LNCaP clone FGC (cell line): ENCODE measurements around the gene OLIG2.

Source experiments
- DNase-seq: peaks from one replicate; pipeline ENCODE4 v3.0.0-alpha.2; 2011; ENCODE audit warnings: low read depth
- H3K4me3 ChIP-seq: 2 replicates; pipeline ENCODE4 v1.5.1; 2011; ENCODE audit warnings: mild to moderate bottlenecking, low read depth, low read length, control low read depth
- CTCF ChIP-seq: IDR thresholded peaks from 2 replicates; pipeline ENCODE4 v1.5.1; 2012; ENCODE audit warnings: mild to moderate bottlenecking; ENCODE audit not compliant: control insufficient read depth, insufficient read depth; ENCODE audit errors: extremely low read depth

Gene OLIG2

DNA sequence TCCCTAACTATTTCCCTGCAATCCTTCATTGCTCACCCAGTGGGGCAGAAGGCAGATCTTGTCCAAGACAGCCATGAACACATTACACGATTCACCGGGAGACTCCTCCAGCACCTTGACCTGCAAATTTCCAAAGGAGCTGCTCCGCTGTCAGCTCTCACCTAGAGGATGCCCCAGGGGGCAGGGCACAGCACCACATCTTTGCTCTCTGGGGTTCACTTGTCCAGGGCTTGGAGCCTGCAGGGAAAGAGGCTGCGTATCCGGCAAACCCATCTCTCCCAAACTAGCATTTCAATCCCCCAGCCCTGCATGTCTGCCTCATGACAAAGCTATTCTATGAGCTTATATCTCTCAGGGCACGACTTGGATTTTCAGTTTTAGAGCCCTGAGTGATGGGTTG is 35.1 kb upstream of the OLIG2 start:
- DNase-seq, result no peak
- no peak for TF ChIP-seq CTCF
- H3K4me3 ChIP-seq, result no peak overlapping the region

- H3K4me3 ChIP-seq, result no peak overlapping the region
- no peak for DNase-seq
- no peak for TF ChIP-seq CTCF
Measured at GRCh38 chr21:32991361-32991760, 34.4 kb upstream of the OLIG2 start.

DNA sequence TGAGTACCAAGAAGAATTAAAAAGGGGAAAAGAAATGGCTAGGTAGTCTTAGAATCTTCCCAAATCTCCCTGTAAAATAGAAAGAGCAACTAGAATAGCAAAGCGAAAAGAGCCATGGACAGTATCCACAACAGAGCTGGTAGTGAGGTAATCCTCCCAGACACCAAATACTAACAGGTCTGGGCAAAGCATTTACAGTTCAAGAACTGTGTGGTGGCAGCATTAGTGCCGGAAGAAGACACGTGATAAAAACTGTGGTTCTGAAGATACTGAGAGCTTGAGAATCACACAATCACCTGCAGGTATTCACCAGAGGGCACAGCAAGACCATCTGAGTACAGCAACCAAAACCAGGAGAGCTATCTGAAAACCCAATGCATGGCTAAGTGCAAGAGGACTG is 31.8 kb upstream of the OLIG2 start:
- TF ChIP-seq CTCF, result no peak
- no peak overlapping the region for H3K4me3 ChIP-seq
- DNase-seq, result no peak

- no peak overlapping the region for H3K4me3 ChIP-seq
- peak; percentile 43 for TF ChIP-seq CTCF
- DNase-seq, result no peak
Measured at GRCh38 chr21:32994305-32994704, 31.4 kb upstream of the OLIG2 start.

DNA sequence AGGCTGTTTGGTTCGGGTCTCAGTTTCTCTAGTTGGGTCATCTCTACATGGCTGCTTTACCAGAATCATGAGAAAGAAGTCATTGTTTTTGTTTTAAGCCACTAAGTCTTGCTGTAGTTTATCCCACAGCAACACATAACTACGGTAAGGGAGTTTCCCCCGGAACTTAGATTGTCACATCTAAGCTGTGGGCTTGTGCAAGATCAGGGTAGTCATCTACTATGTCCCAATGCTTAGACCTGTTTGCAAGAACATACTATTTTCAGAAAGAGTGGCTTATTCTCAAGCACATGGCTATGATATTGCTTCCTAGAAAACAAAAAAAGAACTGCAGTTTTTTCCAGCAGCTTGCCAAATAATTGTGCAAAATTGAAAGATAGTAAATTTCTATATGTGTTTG is 18.0 kb upstream of the OLIG2 start:
- no peak for DNase-seq
- TF ChIP-seq CTCF, result no peak
- no peak overlapping the region for H3K4me3 ChIP-seq

GRCh38 chr21:33008333-33009051 is 17.2 kb upstream of the OLIG2 start:
- DNase-seq, result no peak
- no peak for TF ChIP-seq CTCF
- H3K4me3 ChIP-seq, result no peak overlapping the region

DNA sequence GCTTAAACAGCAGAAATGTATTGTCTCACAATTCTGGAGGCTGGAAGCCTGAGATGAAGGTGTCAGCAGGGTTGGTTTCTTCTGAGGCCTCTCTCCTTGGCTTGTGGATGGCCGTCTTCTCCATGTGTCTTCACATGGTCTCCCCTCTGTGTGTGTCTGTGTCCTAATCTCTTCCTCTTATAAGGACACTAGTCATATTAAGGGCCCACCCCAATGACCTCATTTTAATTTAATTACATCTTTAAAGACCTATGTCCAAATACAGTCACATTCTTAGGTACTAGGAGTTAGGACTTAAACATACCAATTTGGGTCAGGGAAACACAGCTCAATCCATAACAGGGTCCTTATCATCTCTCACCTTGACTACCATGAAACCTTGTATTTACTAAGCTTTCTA is 14.8 kb upstream of the OLIG2 start:
- DNase-seq, result no peak
- TF ChIP-seq CTCF, result no peak
- H3K4me3 ChIP-seq, result no peak overlapping the region
